CD4-positive, alpha-beta T cell treated with Interleukin-6 at 100 ng/mL for 8 hours (primary cell): ENCODE measurements around the gene GJB2.

ENCODE experiments used
- DNase-seq: peaks from one replicate; pipeline ENCODE4 v3.0.0-alpha.2; 2020; ENCODE audit warnings: mixed read lengths, low spot score

Gene GJB2

DNA sequence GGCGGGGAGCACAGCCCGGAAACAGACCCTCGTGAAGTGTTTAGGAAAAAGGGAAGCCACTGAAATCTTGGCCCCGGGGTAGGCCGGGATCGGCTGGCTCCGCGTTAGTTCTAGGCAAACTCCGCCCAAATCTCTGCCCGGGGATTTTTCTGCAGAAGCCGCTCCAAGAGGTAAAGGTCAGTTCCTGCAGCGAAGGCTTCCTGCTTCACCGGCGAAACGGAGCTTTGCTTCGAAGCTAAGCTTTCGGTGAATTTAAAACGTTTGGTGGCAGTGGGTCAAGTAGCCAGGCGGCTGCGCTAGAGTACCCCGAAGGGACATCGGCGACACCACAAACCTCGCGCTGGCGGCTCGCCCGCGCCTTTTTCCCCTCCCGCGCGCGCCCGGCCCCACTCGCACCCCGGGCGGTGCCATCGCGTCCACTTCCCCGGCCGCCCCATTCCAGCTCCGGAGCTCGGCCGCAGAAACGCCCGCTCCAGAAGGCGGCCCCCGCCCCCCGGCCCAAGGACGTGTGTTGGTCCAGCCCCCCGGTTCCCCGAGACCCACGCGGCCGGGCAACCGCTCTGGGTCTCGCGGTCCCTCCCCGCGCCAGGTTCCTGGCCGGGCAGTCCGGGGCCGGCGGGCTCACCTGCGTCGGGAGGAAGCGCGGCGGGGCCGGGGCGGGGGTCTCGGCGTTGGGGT lies 441 bp downstream of the GJB2 start:
- DNase-seq: no peak

DNA sequence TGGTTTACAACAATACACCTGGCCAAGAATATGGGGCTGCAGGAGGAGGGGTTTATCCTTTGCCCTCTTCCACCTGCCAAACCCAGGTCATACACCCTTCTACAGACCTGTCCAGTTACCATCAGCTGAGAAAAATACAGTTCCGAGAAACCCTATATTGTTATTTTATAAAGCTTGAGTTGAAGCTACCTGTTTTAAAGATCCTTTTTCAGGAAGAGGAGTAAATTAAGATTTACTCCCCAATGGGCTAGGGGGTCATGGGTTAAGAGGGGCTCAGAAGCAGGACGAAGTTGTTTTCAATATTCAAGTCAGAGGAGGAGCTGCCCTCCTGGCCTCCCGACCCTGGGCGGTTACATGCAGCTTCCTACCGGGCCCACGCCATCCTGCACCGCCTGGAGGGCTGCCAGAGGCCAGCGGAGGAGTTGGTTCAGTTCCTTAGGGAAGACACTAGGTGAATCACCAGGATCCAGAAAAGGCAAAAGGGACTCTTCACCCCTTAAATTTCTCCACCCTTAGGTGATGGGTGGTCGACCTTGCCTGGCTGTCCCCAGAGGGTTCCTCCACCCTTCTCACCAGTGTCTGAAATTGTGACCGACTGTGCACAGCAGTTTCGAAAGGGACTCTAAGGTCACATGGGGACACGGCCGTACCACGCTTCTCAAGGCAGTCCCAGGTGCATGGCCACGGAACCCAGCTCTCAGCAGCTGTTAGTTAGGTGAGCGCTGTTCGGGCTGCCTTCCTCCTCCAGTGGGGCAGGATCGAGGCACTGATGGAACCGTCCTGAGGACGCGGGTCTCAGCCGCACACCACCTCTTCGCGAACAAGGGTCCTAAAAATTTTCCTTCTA lies 1.2 kb downstream of the GJB2 start:
- no peak for DNase-seq

GRCh38 chr13:20190481-20191310 lies 2.0 kb downstream of the GJB2 start:
- no peak for DNase-seq

DNA sequence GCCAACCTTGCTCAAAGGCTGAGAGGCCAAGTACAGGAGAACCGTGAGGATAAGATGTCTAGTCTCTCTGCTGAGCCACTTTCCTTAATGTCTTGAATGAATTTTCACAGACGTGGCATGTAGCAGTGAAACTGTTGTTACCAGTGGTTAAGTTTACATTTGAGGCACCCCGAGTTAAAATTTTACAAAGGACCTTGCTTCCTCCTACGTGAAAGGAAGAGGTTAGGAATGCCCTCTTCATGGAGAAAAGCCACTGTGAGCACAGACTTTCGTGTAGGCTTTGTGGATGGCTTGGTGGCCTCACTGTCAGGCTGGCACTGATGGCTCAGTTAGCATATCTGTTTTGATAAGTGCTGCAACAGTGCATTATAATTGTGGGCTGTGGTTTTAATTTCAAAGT lies 2.7 kb downstream of the GJB2 start:
- no peak for DNase-seq

GRCh38 chr13:20188667-20189553 lies 3.8 kb downstream of the GJB2 start:
- no peak for DNase-seq

DNA sequence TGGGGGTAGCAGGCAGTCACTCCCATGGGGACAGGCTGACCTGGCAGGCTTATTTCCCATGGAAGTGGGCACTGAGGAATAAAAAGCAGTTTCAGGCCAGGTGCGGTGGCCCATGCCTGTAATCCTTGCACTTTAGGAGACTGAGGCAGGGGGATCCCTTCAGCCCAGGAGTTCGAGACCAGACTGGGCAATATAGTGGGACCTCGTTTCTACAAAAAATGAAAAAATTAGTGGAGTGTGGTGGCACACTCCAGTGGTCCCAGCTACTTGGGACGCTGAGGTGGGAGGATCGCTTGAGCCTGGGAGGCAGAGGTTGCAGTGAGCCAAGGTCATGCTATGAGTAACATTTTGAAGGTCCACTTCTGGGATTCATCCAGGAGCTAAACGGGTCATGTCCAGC lies 6.0 kb downstream of the GJB2 start:
- DNase-seq: no peak

GRCh38 chr13:20185366-20186056 lies 7.2 kb downstream of the GJB2 start:
- no peak for DNase-seq

DNA sequence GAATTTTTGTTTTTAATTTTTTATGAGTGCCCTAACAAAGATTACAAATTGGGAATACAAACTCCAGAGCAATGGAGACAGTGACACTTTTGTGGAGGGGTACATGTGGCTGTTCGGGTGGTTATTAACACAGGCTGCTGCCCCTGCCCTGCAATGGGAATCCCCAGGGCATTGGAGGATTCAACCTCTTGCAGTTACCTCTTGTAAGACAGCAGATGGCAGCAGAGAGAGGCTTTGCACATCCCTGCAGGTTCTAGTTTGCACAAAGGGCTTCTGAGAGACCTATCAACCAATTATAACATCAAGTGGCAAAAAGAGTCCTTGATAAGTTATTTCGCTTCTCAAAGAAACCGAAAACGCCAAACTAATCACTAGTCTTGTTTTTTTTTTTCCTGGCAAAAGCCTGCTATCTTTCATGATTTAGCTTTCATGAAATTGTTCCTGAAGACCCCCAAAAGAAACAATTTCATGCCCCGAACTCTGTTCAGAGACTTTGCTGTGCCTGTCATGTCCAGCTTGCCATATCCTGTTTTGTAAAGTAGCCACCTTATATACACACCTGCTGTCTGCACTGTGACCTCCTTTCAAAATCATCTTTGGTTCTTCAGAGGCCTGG lies 10.4 kb downstream of the GJB2 start:
- peak; percentile 70 for DNase-seq

- no peak for DNase-seq
Measured at GRCh38 chr13:20181188-20181587, 11.6 kb downstream of the GJB2 start.

GRCh38 chr13:20178156-20178555 lies 14.6 kb downstream of the GJB2 start:
- no peak for DNase-seq

DNA sequence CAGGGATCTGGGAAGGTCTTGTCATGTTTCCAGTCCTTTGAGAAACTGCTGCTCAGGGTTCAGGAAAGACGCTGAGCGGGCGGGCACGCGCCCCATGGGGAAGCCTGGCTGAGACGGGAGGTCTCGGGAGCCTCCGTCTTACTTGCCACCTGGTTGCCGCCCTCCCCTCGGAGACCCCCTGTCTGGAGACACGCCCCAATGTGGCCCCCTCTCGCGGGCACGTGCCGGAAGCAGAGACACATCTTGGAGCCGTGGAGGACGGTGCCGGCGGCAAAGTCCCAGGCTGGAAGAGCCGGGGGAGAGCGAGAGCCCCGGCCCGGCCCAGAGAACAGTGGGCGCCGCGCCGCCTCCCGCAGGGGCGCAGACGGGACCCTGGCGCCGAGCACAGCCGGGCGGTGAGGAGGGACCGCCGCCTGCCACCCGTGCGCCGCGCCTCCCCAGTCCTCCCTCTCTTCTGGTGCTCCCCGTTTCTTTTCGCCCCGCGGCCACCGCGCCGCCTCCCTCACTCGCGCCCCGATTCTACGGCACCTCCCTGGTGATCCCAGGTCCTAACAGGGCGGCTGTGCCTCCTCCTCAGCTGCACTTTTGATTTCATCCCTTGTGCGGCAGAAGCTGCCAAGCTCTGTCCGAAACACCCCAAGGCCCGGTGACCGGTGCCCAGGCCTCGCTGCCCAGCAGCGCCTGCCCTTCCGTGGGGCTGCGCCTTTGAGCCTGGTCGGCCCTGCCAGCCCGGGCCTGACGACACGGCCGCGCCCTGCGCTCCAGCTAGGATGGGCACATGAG lies 15.5 kb downstream of the GJB2 start:
- DNase-seq: no peak

DNA sequence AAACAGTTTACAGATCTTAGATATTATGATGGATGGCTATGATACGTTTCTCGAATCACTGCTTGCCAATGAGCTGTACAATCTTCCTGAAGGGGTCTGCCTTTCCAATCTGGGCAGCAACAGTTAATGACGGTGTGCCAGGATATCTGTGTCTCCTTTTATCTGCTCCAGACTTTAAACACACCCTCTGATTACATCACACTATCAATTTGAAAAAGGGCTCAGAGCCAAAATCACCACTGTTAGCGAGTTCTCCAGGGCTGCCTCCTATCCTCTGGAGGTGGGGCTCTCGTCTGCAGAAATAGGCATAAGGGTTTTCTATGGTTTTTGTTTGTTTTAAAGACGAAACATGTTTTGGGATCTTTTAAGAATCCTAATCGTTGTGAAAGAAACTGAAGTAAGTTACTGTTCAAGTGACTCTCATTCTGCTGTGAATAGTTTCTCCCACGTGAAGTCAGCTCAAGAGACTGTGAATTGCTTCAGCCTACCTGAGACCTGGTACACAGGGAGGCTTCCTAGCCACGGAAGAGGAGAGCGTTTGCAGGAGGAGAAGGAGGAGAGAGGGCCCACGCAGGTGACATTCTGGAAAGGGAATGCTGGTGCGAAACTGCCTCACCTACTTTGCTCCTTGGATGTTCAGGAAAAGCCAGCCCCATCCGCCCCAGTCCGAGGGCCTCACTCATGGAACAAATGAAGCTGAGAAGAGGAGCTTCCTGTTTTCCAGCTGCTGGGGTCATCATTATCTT lies 16.7 kb downstream of the GJB2 start:
- no peak for DNase-seq

DNA sequence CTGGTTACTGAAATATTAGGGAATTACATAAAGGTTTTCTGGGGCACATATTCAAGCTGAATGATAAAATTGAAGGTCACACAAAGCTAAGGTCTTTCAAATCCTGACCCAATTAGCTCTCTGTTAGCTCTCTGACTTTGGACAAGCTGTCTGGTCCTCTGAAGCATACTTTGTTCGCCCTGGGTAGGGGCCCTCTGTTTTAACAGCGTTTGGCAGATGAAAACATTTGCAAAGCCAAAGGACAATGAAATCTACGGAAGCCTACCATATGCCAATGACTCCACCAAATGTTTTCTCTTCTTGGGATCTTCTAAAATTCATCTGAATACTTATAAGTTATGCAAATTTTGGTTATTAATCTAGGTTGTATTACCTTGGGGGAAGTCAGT lies 17.3 kb downstream of the GJB2 start:
- no peak for DNase-seq

DNA sequence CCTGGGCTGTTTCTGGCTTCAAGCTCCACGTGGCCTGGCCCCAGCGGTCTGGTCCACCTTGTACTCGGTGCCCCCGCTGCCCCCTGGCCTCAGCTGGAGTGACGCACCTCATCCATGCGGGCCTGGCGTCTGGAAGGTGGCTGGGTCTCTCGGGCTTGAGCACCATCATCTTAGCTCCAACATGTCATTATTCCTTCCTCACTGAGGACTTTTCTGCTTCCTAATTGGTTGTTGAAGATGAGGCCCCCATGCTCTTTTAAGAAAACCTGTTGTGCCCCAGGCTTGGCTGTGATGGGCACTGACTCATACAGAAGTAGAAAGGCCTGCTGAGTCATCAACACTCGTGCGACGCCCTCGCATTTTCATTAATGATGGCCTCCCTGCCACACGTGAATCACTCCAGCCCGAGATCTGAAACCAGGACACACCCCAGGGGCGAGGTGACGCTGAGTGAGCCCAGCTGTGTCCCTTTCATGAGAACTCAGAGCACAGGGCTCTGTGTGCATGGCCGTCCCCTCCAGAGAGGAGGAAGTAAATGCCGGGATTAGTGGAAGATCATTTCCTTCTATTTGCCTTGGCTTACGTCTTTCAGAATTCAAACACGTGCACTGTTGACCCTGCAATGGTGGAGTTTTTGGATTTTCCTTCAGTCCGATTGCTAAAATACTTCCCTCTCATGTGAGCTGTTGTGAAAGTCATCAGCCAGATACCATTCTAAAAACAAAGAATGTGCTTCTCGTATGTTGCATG lies 17.9 kb downstream of the GJB2 start:
- peak; percentile 36 for DNase-seq

DNA sequence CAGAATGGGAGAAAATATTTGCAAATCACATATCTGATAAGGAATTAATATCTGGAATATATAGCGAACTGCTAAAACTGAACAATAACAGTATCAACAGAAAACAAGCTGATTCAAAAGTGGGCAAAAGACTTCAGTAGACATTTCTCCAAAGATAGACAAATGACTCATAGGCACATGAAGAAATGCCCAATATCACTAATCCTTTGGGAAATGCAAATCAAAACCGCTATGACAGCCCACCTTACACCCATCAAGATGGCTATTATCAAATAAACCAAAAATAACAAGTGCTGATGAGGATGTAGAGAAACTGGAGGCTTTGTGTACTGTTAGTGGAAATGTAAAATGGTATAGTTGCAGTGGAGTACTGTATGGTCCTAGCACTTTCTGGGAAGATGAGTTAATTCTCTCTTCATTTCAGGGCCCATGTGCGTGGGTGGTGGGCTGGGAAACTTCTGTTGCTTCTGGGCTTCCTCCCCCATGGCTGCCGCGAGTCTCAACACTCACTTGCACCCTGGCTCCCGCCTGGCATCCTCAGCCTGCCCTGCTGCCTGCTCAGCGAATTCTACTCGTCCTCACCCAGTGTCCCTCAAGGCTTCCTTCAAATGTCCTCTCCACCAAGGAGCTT lies 19.5 kb downstream of the GJB2 start:
- DNase-seq: no peak

GRCh38 chr13:20171364-20171763 lies 21.4 kb downstream of the GJB2 start:
- no peak for DNase-seq

- DNase-seq: no peak
Measured at GRCh38 chr13:20170921-20171320, 21.8 kb downstream of the GJB2 start.

- DNase-seq: no peak
Measured at GRCh38 chr13:20168396-20168795, 24.3 kb downstream of the GJB2 start.
